Endothelial cell of umbilical vein (primary cell): ENCODE data around the gene MCF2L. TPM values are rescaled to one million over a fixed set of nuclear protein-coding genes. Genes with fewer than 3 reads are reported as not detected.

Source experiments
- BruUV-seq: library from RNA; stranded (reverse); fragments of 400-500 nt; replicated peaks from 2 replicates; lab custom pipeline; 2021; lab: Mats Ljungman, UMichigan
- CTCF ChIA-PET: fragments of 300-600, 350-600 bp; sonication (Branson Sonifier 250); formaldehyde crosslinking; loops from one replicate; lab custom pipeline; 2021; ENCODE audit warnings: antibody characterized with exemption, inconsistent platforms; lab: Charles Lee
- POLR2A ChIA-PET: fragments of 300-600, 350-600 bp; sonication (Branson Sonifier 250); formaldehyde crosslinking; loops from one replicate; lab custom pipeline; 2021; ENCODE audit warnings: antibody characterized with exemption, inconsistent platforms; lab: Charles Lee
- DNase-seq: peaks from one replicate; pipeline ENCODE4 v3.0.0-alpha.2; 2011; ENCODE audit warnings: low read depth, low spot score
- FAIRE-seq: peaks from 2 replicates; lab custom pipeline; 2011; peaks lifted over from hg19 to GRCh38; lab: Jason Lieb, UNC
- H2AFZ ChIP-seq: 2 replicates; pipeline ENCODE4 v1.6.0; 2012; ENCODE audit warnings: low read depth, low read length, control low read depth, inconsistent platforms
- H3K27ac ChIP-seq: 2 replicates; pipeline ENCODE4 v1.5.1; 2011; ENCODE audit warnings: low read depth, mild to moderate bottlenecking, control low read depth, low read length, moderate library complexity; ENCODE audit not compliant: insufficient read depth
- H3K27me3 ChIP-seq, 2 experiments: 2 replicates each; pipeline versions ENCODE4 v1.6.0 to v1.6.1; 2011; ENCODE audit warnings: low read length in 2 of 2, mixed read lengths in 1 of 2; ENCODE audit not compliant: control insufficient read depth in 2 of 2, insufficient read depth in 2 of 2
- H3K36me3 ChIP-seq, 2 experiments: 2 replicates in 1 of 2; 3 replicates in 1 of 2; pipeline ENCODE4 v1.5.1; 2011; ENCODE audit warnings: low read length in 2 of 2, mild to moderate bottlenecking in 1 of 2, moderate library complexity in 1 of 2; ENCODE audit not compliant: control insufficient read depth in 2 of 2, insufficient read depth in 2 of 2; ENCODE audit errors: extremely low read depth in 1 of 2
- H3K4me1 ChIP-seq: 3 replicates; pipeline ENCODE4 v1.5.1; 2011; ENCODE audit warnings: mild to moderate bottlenecking, low read length; ENCODE audit not compliant: control insufficient read depth, insufficient read depth; ENCODE audit errors: extremely low read depth
- H3K4me2 ChIP-seq: 2 replicates; pipeline ENCODE4 v1.6.1; 2011; ENCODE audit warnings: low read length, control low read depth, mixed read lengths; ENCODE audit not compliant: insufficient read depth
- H3K4me3 ChIP-seq, 3 experiments: fragments of 200-600 bp in 1 of 3; sonication (generic), shearing (Covaris generic) in 1 of 3; replicated peaks in 1 of 3; 2 replicates each; pipeline ENCODE4 v1.5.1; 2011 to 2016; ENCODE audit warnings: control low read depth in 3 of 3, low read length in 3 of 3, mild to moderate bottlenecking in 2 of 3, inconsistent platforms in 1 of 3, low read depth in 1 of 3, moderate library complexity in 1 of 3; ENCODE audit not compliant: insufficient read depth in 1 of 3
- H3K79me2 ChIP-seq: 2 replicates; pipeline ENCODE4 v1.6.0; 2012; ENCODE audit warnings: low read length, inconsistent platforms; ENCODE audit not compliant: control insufficient read depth, insufficient read depth
- H3K9ac ChIP-seq: replicated peaks from 2 replicates; pipeline ENCODE3; 2011; ENCODE audit warnings: low read length, control low read depth; ENCODE audit not compliant: insufficient read depth; ENCODE audit errors: extremely low read depth
- H3K9me1 ChIP-seq: replicated peaks from 3 replicates; pipeline ENCODE4 v1.6.0; 2011; ENCODE audit warnings: mild to moderate bottlenecking, low read length; ENCODE audit not compliant: control insufficient read depth, insufficient read depth; ENCODE audit errors: extremely low read depth
- H3K9me3 ChIP-seq: replicated peaks from 2 replicates; pipeline ENCODE4 v1.5.1; 2012; ENCODE audit warnings: low read length, inconsistent platforms; ENCODE audit not compliant: control insufficient read depth, insufficient read depth
- H4K20me1 ChIP-seq: replicated peaks from 2 replicates; pipeline ENCODE3; 2011; ENCODE audit warnings: mild to moderate bottlenecking, low read length; ENCODE audit not compliant: control insufficient read depth, insufficient read depth; ENCODE audit errors: extremely low read depth
- CTCF ChIP-seq, 2 donors: IDR thresholded peaks; 1 replicate in 1 of 2; 2 replicates in 1 of 2; pipeline ENCODE4 v1.5.1; 2011; ENCODE audit warnings: low read length in 2 of 2, mild to moderate bottlenecking in 2 of 2, moderate library complexity in 2 of 2, control low read depth in 1 of 2, inconsistent platforms in 1 of 2, low read depth in 1 of 2; ENCODE audit not compliant: insufficient read depth in 1 of 2; ENCODE audit errors: extremely low read depth in 1 of 2
- EZH2 ChIP-seq: IDR thresholded peaks from 2 replicates; pipeline ENCODE4 v1.6.1; 2012; ENCODE audit warnings: borderline replicate concordance, low read depth, mild to moderate bottlenecking, moderate library complexity, low read length, inconsistent platforms; ENCODE audit not compliant: severe bottlenecking
- FOS ChIP-seq: IDR thresholded peaks from 2 replicates; pipeline ENCODE4 v1.6.1; 2011; ENCODE audit warnings: mild to moderate bottlenecking, low read length, moderate library complexity, borderline replicate concordance; ENCODE audit not compliant: insufficient read depth
- GATA2 ChIP-seq: IDR thresholded peaks from 2 replicates; pipeline ENCODE4 v1.7.0; 2011; ENCODE audit warnings: low read depth, mild to moderate bottlenecking, moderate library complexity, mixed read lengths, low read length; ENCODE audit not compliant: insufficient read length, insufficient read depth
- JUN ChIP-seq: IDR thresholded peaks from 2 replicates; pipeline ENCODE4 v1.6.1; 2011; ENCODE audit warnings: borderline replicate concordance, low read depth; ENCODE audit not compliant: insufficient read length, insufficient read depth
- MAX ChIP-seq: IDR thresholded peaks from 2 replicates; pipeline ENCODE4 v1.6.1; 2011; ENCODE audit not compliant: insufficient read depth, insufficient read length
- MYC ChIP-seq: IDR thresholded peaks from one replicate; pipeline ENCODE4 v1.6.1; 2011; ENCODE audit warnings: mild to moderate bottlenecking, low read depth, low read length
- POLR2A ChIP-seq: IDR thresholded peaks from 2 replicates; pipeline ENCODE4 v1.6.1; 2012; ENCODE audit warnings: low read depth, mild to moderate bottlenecking, control low read depth, low read length
- POLR2AphosphoS5 ChIP-seq: IDR thresholded peaks from 2 replicates; pipeline ENCODE4 v1.6.1; 2012; ENCODE audit warnings: low read depth, mild to moderate bottlenecking, control low read depth, low read length, moderate library complexity; ENCODE audit not compliant: insufficient read depth
- dilution Hi-C: fragments of 300-500 bp; cut with MboI; formaldehyde crosslinking; loops from one replicate; pipeline ENCODE4 v1.15.0; 2019; ENCODE audit warnings: low sequenced_read_pairs; ENCODE audit not compliant: extremely low pct_ligation_motif_present
- intact Hi-C: fragments of 100-400 bp; cut with micrococcal nuclease; formaldehyde crosslinking; loops from one replicate; pipeline ENCODE4 v1.10.0; 2022
- polyA plus RNA-seq, 4 experiments: library from polyadenylated mRNA; depleted of rRNA in 3 of 4; stranded (reverse) in 3 of 4; unstranded in 1 of 4; fragments of >200 nt; gene quantifications; 2 replicates each; pipeline versions ENCODE4 v1.2.1 to v1.2.3, GENCODE V29; 2011 to 2012; ENCODE audit warnings: missing spikeins in 1 of 4
- total RNA-seq: library from RNA; stranded (reverse); gene quantifications from 2 replicates; pipeline ENCODE4 v1.2.3, GENCODE V29; 2021

MCF2L gene
- total and polyA plus RNA-seq, 2 donors (not counting 3 experiments of a cell fraction or from before 2014, with no cell fraction given): 0.33 to 0.58 TPM

GRCh38 chr13:112977091-112977490 is 8.1 kb downstream of the MCF2L start:
- H3K4me3 ChIP-seq: no peak overlapping the region
- no peak overlapping the region for H3K4me2 ChIP-seq
- H3K27ac ChIP-seq: no peak overlapping the region
- TF ChIP-seq MAX (no peak), FOS (no peak), POLR2A (no peak)
- H3K9ac ChIP-seq: no peak overlapping the region
- no peaks in the 10 kb centered on the region for H3K4me1 ChIP-seq
- H3K79me2 ChIP-seq: no peaks in the 10 kb centered on the region
- dilution Hi-C loops: no loop called here
- CTCF ChIA-PET: interaction anchor here (1.3 kb wide), 1 partner anchor 11 kb away, joined by 4 read pairs; no protein-coding TSS in a partner anchor
- FAIRE-seq (no peak), DNase-seq (no peak)
- H2AFZ ChIP-seq: no peak overlapping the region
- POLR2A ChIA-PET: no interaction called here
- no TSS peak for BruUV-seq
- no peaks in the 10 kb centered on the region for H3K9me3 ChIP-seq
- H4K20me1 ChIP-seq: no peaks in the 10 kb centered on the region
- no peaks in the 10 kb centered on the region for H3K9me1 ChIP-seq
- no peaks in the 10 kb centered on the region for H3K36me3 ChIP-seq
- intact Hi-C loops: no loop called here
- H3K27me3 ChIP-seq: no peaks in the 10 kb centered on the region

- dilution Hi-C loops (no loop called here), intact Hi-C loops (no loop called here)
- DNase-seq: no peak
- BruUV-seq: no TSS peak
- Histone ChIP-seq H2AFZ (no peak overlapping the region), H3K36me3 (no peaks in the 10 kb centered on the region), H3K27ac (no peak overlapping the region), H3K4me2 (no peak overlapping the region), H3K4me3 (no peak overlapping the region), H3K4me1 (no peaks in the 10 kb centered on the region), H4K20me1 (no peaks in the 10 kb centered on the region), H3K27me3 (no peaks in the 10 kb centered on the region), H3K79me2 (no peaks in the 10 kb centered on the region), H3K9me3 (no peaks in the 10 kb centered on the region), H3K9ac (no peak overlapping the region), H3K9me1 (no peaks in the 10 kb centered on the region)
- no peak for FAIRE-seq
- POLR2A ChIA-PET: no interaction called here
- TF ChIP-seq JUN (no peak), MYC (no peak), EZH2 (no peak), MAX (no peak), GATA2 (no peak), CTCF (IDR thresholded peaks at IDR 0.05; ENCODE audit: extremely low read depth in 1 of 2, insufficient read depth in 1 of 2, low read depth in 1 of 2, low read length in 2 of 2) (no peak), FOS (no peak), POLR2AphosphoS5 (no peak), POLR2A (no peak)
- CTCF ChIA-PET: interaction anchor here (1.3 kb wide), 1 partner anchor 11 kb away, joined by 4 read pairs; no protein-coding TSS in a partner anchor
Measured at GRCh38 chr13:112977525-112977924, 8.5 kb downstream of the MCF2L start.
